Right lobe of liver (tissue), 6 donors: ENCODE data around the gene FYTTD1. TPM values are rescaled to one million over a fixed set of nuclear protein-coding genes. Genes with fewer than 3 reads are reported as not detected.
A peak's percentile ranks its signal among the peaks of the same experiment; 100 is the strongest.

Experiments used
- ATAC-seq, 4 donors: fragments of 200-7000 bp; cut with Tn5 transposase; one replicate each; pipeline ENCODE4 v1.9.1; 2020; ENCODE audit warnings: mild to moderate bottlenecking in 4 of 4, moderate library complexity in 4 of 4
- DNase-seq, 3 donors: peaks; one replicate each; pipeline ENCODE4 v3.0.0-alpha.2; 2020
- H3K27ac ChIP-seq, 3 donors: fragments of 200-600 bp; one replicate each; pipeline ENCODE4 v1.8.0; 2022
- H3K27me3 ChIP-seq, 2 donors: fragments of 200-600 bp; one replicate each; pipeline ENCODE4 v1.8.0; 2022
- H3K36me3 ChIP-seq, 4 donors: fragments of 200-600 bp; sonication (generic) in 1 of 4; one replicate each; pipeline versions ENCODE4 v1.5.1 to v1.8.0; 2017 to 2022; ENCODE audit warnings: control low read depth in 1 of 4
- H3K4me1 ChIP-seq, 4 donors: fragments of 200-600 bp; sonication (generic) in 1 of 4; one replicate each; pipeline versions ENCODE4 v1.5.1 to v1.8.0; 2017 to 2022; ENCODE audit warnings: control low read depth in 1 of 4
- H3K4me3 ChIP-seq, 3 donors: fragments of 200-600 bp; one replicate each; pipeline ENCODE4 v1.8.0; 2022
- H3K9me3 ChIP-seq, 4 donors: fragments of 200-600 bp; sonication (generic) in 1 of 4; one replicate each; pipeline versions ENCODE4 v1.5.1 to v1.8.0; 2017 to 2022; ENCODE audit warnings: control low read depth in 1 of 4
- CTCF ChIP-seq, 4 donors: fragments of 200-600 bp in 3 of 4; fragments of 450-650 bp in 1 of 4; IDR thresholded peaks; one replicate each; pipeline versions ENCODE4 v1.5.1 to v1.8.0; 2016 to 2022; ENCODE audit warnings: antibody characterized with exemption in 4 of 4, mild to moderate bottlenecking in 2 of 4
- POLR2A ChIP-seq: fragments of 450-650 bp; IDR thresholded peaks from one replicate; pipeline ENCODE4 v1.6.1; 2017; ENCODE audit warnings: antibody characterized with exemption, mild to moderate bottlenecking
- WGBS: methylation state at CpG from one replicate; pipeline ENCODE4 v1.1.6; 2018; ENCODE audit warnings: low coverage, low lambda C conversion rate; ENCODE audit not compliant: insufficient coverage; ENCODE audit errors: missing lambda C conversion rate; 5-methylcytosine and 5-hydroxymethylcytosine counted together
- intact Hi-C, 2 donors: fragments of 100-400 bp; cut with DNase I; formaldehyde crosslinking; loops; one replicate each; pipeline versions ENCODE4 v1.11.2 to v1.14.1; 2022
- total RNA-seq, 6 experiments: library from RNA; depleted of rRNA in 2 of 6; stranded (reverse); fragments of >200 nt in 2 of 6; fragmentation: NEBNext Ultra II Directional in 3 of 6; extraction: Animal tissue kit (Norgen Biotek cat#: 25700) in 3 of 6; gene quantifications; one replicate each; pipeline versions ENCODE4 v1.1.0 to v1.2.4, GENCODE V29; 2016 to 2023
- donor health status: DM: no; HTN: yes; CAD: no.
- donor health status: DM: no; HTN: no; CAD: no.
- donor health status: DM: no; HTN: no; CAD: no.
- donor health status: DM: no; HTN: yes; CAD: no.
- donor health status: DM: no; HTN: yes; CAD: no.

The FYTTD1 gene
- total RNA-seq, 6 experiments from 2014 or later, result 20.2 to 33.4 (median 23.9) TPM

DNA sequence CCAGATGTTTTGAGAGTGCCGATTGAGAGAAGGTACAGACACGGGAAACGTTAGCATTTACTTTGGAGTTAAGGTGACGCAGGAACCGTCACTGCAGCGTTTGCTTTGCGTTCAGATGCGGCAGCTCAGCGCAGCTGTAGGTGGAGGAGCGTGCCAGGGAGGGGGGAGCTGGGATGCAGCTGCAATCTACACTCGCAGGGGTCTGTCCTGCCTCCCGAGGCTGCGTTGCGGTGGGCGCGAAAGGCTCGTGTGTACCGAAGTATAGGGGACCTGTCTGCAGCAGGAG is 425 bp upstream of the FYTTD1 start:
- no peak for TF ChIP-seq POLR2A
- TF ChIP-seq CTCF (IDR thresholded peaks at IDR 0.05), result no peak
- Histone ChIP-seq H3K27ac (peak overlapping the region; percentile 80 to 88 (median 87)), H3K4me1 (peaks cover 0 to 27% (median 3%) of the 10 kb centered on the region in 4 donors), H3K36me3 (no peaks in the 10 kb centered on the region), H3K4me3 (peak overlapping the region; percentile 85 to 93 (median 90)), H3K27me3 (no peaks in the 10 kb centered on the region), H3K9me3 (no peaks in the 10 kb centered on the region)
- DNase-seq, result no peak
- peak; percentile 28 to 46 (median 29) for ATAC-seq
- intact Hi-C loops, result no loop called here
- WGBS, result under 1% methylated on average over 16 of the region's 18 CpGs

- peak overlapping the region; percentile 85 to 93 (median 90) for H3K4me3 ChIP-seq
- peaks cover 0 to 27% (median 3%) of the 10 kb centered on the region in 4 donors for H3K4me1 ChIP-seq
- peak overlapping the region; percentile 80 to 88 (median 87) for H3K27ac ChIP-seq
- ATAC-seq (peak; percentile 53 to 68 (median 66)), DNase-seq (peak; percentile 65 to 77 (median 72))
- WGBS, result 0% methylated on average over 21 of the region's 43 CpGs
- no peaks in the 10 kb centered on the region for H3K9me3 ChIP-seq
- intact Hi-C loops, result no loop called here
- peak; percentile 16 for TF ChIP-seq POLR2A
- TF ChIP-seq CTCF (IDR thresholded peaks at IDR 0.05), result no peak
- H3K27me3 ChIP-seq, result no peaks in the 10 kb centered on the region
- no peaks in the 10 kb centered on the region for H3K36me3 ChIP-seq
Measured at GRCh38 chr3:197750396-197750831, 731 bp downstream of the FYTTD1 start.

DNA sequence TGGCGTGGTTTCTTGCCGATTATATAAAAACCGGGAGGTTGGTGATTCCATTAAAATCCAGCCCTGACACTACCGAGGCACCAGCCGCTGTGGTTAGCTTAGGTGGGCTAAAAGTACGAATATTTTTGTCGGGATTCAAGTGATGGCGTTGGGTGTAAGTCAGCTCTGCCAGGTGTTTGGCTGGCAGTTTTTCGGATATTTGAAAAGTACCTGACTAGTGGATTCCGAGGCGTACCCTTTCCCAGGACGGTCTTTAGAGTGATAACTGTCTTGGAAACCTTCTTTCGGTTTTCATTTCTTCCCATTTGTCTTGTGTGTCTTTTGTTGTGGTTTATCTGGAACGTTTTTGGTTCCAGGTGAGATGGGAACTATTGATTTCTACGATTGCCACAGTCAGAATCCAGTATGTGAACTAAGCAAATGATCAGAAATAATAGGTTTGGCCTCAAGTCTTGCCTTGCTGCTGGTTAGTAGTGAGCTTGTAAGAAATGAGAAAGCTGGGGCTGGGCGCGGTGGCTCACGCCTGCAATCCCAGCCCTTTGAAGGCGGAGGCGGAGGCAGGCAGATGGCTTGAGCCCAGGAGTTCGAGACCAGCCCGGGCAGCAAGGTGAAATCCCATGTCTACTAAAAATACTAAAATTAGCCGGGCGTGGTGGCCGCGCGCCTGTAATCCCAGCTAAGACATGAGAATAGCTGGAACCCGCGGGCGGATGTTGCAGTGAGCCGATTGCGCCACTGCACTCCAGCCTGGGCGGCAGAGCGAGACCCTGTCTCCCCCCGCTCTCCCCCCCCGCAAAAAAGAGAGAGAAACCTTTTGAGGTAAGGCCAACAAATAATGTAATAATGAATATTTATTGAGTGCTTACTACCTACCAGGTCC is 1.4 kb downstream of the FYTTD1 start:
- H3K36me3 ChIP-seq, result no peaks in the 10 kb centered on the region
- peak; percentile 52 to 61 (median 60) for DNase-seq
- WGBS, result 4% methylated on average over 28 of the region's 36 CpGs
- ATAC-seq, result peak in 1 of 4 donors; percentile 22
- H3K27me3 ChIP-seq, result no peaks in the 10 kb centered on the region
- H3K4me1 ChIP-seq, result peaks cover 0 to 27% (median 3%) of the 10 kb centered on the region in 4 donors
- no peaks in the 10 kb centered on the region for H3K9me3 ChIP-seq
- TF ChIP-seq CTCF (IDR thresholded peaks at IDR 0.05) (no peak), POLR2A (peak; percentile 24)
- H3K27ac ChIP-seq, result peak overlapping the region; percentile 80 to 88 (median 87)
- intact Hi-C loops, result no loop called here
- peak overlapping the region; percentile 85 to 93 (median 90) for H3K4me3 ChIP-seq

DNA sequence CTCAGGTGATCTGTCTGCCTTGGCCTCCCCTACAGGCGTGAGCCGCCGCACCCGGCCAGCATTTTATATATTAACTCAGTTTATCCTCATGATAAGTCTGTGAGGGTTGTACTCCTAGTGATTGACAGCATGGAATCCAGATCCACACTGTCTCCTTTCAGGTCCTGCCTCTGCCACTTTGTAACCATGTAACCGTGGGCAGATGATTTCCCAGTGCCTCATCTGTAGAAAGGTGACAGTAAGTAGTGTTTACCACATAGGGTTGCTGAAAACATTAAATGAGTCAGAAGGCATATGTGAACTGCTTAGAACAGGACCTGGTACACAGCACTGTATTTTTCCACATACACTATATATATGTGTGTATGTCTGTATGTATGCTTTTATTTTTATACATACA is 2.4 kb downstream of the FYTTD1 start:
- Histone ChIP-seq H3K4me1 (peaks cover 0 to 20% (median 3%) of the 10 kb centered on the region in 4 donors), H3K36me3 (peaks cover 0 to 7% (median 1%) of the 10 kb centered on the region in 4 donors), H3K4me3 (no peak overlapping the region), H3K27me3 (no peaks in the 10 kb centered on the region), H3K9me3 (no peaks in the 10 kb centered on the region), H3K27ac (no peak overlapping the region)
- intact Hi-C loops, result no loop called here
- ATAC-seq (no peak), DNase-seq (no peak)
- WGBS, result 69% methylated on average over 5 of the region's 5 CpGs
- TF ChIP-seq POLR2A (no peak), CTCF (IDR thresholded peaks at IDR 0.05) (no peak)
